GM19467 (cell line): ENCODE data around the gene ABHD17C.

Experiments
- ATAC-seq: cut with Tn5 transposase; IDR thresholded peaks from one replicate; pipeline ENCODE4 v1.9.1; 2021; ENCODE audit warnings: mild to moderate bottlenecking, moderate library complexity; ENCODE audit not compliant: unreplicated experiment

The ABHD17C gene

DNA sequence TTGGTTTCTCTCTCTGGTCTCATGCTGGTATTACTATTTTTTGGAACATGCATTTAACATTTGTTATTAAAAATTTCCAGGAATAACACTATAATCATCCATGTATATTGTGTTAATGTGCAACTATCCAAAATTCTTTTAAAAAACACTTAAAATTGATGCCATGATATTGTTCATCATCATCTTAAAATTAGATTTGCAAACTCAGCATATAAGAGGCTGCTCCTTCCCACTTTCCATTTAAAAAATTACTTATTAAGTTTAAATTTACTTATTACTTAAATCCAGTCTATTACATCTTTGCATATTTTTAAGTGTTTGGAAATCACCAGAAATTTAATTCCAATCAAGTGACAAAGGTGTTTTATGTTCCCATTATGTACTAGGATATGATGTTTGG, 5.8 kb upstream of the ABHD17C start:
- ATAC-seq = no peak

GRCh38 chr15:80689716-80690115, 5.4 kb upstream of the ABHD17C start:
- no peak for ATAC-seq

DNA sequence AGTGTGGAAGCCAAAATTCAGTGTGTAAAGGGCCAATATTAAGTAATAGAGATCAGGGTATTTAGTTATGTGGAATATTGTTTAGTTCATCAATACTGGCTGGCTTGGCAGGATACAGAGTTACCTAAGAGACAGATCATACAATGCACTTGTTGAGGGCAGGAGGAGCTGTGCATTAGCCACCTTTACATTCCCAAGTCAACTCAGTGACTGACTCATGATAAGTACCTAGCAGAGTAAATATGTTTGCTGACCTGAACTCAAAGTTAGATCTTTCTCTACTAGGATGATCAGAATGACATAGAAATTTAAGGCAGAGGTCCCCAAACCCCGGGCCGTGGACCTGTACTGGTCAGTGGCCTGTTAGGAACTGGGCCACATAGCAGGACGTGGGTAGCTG, 3.5 kb upstream of the ABHD17C start:
- ATAC-seq = no peak

- no peak for ATAC-seq
These were observed 1.2 kb upstream of the ABHD17C start for GRCh38 chr15:80693682-80694610.

GRCh38 chr15:80694611-80695098, 455 bp upstream of the ABHD17C start:
- ATAC-seq = peak; percentile 29

DNA sequence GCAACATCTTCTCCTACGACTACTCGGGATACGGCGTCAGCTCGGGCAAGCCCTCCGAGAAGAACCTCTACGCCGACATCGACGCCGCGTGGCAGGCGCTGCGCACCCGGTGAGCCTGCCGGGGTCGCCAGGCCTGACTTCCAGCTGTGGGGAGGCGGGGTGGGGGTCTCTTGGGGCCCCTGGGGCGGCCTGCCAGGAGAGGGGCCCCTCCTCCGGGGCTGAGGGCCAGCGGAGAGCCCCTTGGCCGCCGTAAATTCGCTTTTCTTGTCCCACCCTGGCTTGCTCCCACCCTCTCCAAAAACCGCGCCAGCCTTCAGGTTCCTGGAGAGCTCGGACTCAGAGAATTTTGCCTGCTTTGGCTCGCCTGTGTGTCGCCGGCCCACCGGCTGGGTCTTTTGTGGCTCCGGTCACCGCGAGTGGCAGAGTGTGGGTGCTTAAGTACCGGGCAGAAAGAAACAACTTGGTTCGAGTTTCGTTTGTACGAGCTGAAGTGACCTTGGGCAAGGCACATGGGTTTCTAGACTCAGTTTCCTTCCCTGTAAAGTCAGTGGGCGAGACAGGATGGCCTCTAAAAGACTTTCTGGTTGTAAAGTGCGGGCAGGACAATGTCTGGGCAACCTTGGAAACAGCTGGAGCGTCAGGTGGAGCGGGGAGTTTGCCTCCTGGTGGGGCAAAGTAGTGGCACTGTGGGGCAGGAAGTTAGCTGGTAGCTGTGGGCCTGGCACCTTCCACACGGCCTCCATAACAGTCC, 976 bp downstream of the ABHD17C start:
- ATAC-seq = no peak

GRCh38 chr15:80697075-80697685, 2.1 kb downstream of the ABHD17C start:
- no peak for ATAC-seq

GRCh38 chr15:80698676-80699075, 3.6 kb downstream of the ABHD17C start:
- ATAC-seq = no peak

GRCh38 chr15:80699981-80700380, 4.9 kb downstream of the ABHD17C start:
- ATAC-seq = no peak

- no peak for ATAC-seq
These were observed 6.7 kb downstream of the ABHD17C start for GRCh38 chr15:80701676-80702311.

- no peak for ATAC-seq
These were observed 8.0 kb downstream of the ABHD17C start for GRCh38 chr15:80703081-80703480.

GRCh38 chr15:80703965-80704364, 8.9 kb downstream of the ABHD17C start:
- no peak for ATAC-seq

DNA sequence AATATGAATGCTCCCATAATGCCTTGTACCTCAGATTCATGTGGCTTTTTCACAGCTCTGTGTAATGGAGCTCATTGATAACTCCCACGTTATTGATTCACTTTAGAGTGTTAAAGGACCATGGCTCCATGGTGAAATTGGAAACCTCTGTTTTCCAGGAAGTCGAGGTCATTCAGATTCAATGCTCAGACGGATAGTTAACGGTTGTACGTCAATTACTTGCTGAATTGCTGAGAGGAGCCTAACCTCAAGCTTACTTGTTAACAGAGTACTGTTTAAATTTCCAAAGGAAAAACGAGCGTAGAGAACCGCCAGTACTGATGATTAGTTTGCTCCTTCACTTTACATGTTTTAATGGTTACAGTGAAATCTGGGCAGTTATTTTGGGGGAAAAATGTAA, 11.1 kb downstream of the ABHD17C start:
- ATAC-seq = no peak

DNA sequence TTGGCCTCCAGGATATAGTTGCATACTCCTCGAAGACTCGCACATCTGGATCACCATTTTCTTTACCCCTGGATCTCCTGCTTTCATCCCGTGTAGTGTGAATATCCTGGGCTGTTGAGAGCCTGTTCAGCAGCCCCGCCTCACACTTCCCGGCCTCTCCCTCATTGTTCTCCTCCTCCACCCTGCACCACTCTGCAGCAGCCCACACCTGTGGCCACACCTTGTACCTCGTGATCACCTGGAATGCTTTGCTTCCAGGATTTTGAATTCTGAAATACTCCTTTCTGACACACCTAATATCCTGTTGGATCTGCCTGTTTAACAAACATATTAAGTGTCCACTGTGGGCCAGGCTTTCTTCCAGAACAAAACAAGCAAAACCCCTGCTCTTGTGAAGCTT, 14.4 kb downstream of the ABHD17C start:
- ATAC-seq = no peak

DNA sequence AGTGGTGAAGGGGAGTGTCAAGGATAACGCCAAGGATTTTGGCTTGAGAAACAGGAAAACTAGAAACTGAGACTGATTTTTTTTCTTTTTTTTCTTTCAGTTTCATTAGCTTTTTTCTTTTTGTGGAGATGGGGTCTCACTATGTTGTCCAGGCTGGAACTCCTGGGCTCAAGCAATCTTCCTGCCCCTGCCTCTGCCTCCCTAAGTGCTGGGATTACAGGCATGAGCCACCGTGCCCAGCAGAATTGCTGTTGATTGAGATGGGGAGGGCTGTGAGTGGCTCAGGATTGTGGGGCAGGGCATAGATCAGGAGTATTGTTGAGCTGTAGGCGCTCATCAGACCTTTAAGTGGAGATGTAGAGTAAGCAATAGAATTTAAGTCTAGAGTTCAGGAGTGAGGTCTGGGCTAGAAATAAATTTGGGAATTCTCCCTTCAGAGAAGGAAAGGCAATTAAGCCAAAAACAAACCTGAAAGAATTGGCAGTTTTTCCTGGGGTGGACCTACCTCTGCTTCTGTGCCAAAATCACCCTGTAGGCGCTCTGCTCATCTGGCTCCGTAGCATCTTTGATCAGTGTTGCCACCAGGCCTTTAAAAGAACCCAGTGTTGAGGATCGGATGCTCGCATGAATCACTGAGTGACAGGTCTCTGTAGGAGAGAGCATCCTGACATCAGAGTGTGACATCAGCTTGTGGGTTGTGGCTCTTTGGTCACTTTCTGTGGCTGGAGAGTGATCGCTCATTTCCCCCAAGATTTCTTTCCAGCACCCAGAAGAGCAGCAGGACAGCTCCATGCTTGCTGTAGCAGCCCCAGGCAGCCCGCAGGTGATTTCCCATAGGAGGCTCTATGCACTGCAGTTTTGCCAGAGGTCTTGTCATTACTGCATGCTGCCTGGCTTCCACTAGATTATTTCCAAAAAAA, 15.8 kb downstream of the ABHD17C start:
- no peak for ATAC-seq

DNA sequence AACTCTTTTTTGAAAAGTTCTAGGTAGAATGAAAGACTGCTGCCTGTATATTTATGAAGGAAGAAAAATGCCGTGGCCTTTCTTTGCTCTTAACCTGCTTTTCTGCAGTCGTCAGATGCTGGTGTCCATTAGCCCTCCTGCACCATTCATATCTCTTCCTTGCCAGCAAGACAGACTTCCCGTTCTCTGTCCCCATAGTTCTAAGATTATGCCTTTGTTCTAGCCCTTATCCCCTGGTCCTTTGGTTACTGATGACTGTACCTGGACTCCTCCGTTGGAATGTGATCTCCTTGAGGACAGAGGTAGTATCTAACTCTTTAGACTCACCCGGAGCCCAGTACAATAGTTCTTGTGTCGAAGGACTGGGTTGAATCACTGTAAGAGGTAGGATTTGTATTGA, 16.8 kb downstream of the ABHD17C start:
- no peak for ATAC-seq

DNA sequence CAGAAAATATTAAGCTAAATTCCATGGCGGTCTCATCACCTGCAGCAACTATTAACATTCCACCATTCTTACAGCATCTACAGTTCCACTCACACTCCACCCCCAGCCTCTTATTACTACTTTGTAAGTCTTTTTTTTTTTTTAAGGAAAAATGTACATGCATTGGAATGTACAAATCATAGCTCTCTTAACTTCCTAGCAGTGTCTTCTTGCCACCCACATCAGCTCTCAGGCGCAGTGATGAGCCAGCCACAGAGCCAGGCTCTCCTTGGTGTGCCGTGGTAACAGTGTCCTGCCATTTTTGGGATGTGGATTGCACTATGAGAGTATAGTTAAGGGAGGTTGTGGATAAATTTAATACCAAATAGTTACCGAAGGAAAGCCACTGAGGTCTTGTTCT, 17.8 kb downstream of the ABHD17C start:
- no peak for ATAC-seq

GRCh38 chr15:80721476-80721875, 26.4 kb downstream of the ABHD17C start:
- no peak for ATAC-seq

DNA sequence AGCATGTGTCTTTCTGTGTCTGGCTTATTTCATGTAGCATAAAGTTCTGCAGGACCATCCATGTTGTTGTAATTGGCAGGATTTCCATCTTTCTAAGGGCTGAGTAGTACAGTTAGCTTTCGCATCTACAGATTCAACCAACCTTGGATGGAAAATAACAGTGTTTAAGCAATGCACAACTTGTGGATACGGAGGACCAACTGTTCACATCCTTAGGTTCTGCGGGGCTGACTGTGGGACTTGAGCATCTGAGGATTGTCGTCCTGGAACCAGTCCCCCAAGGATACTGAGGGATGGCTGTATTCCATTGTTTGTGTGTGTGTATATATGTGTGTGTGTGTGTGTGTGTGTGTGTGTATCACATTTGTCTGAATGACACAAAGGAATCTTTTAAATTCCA, 27.7 kb downstream of the ABHD17C start:
- no peak for ATAC-seq

DNA sequence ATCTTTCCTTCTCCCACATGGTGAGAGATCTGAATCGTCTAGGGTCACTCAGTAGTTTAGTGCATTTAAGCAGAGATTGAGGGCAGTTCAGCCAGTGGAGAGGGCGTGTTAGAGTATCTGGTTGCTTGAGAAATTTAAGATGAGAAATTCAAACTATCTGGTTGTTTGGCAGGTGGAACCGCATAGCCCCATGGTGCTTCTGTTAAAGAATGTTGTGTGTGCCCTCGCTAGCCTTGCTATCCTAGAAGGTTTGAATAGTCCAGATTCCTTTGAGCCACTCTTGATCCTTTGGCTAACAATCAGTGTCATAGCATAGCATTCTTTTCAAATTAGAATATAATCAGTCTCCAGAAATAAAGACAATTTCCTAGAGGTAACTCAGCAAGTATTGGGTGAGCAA, 32.1 kb downstream of the ABHD17C start:
- no peak for ATAC-seq
